HepG2 (cell line): ENCODE data around the gene UBTD1. TPM values are rescaled to one million over a fixed set of nuclear protein-coding genes. Genes with fewer than 3 reads are reported as not detected.

ENCODE experiments used
- ATAC-seq: fragments of 200-7000 bp; cut with Tn5 transposase; 3 replicates; pipeline ENCODE4 v1.9.1; 2020; ENCODE audit warnings: mild to moderate bottlenecking, moderate library complexity
- BruUV-seq: library from RNA; stranded (reverse); fragments of 400-500 nt; replicated peaks from 2 replicates; lab custom pipeline; 2021; lab: Mats Ljungman, UMichigan
- CTCF ChIA-PET: fragments of 300-600 bp; formaldehyde crosslinking; extraction: SDS; loops from one replicate; lab custom pipeline; 2021; ENCODE audit warnings: low total read pairs, inconsistent platforms, low intra/inter-chr PET ratio; lab: Yijun Ruan, JAX
- POLR2A ChIA-PET: fragments of 350-600 bp; sonication (Branson Sonifier 250); formaldehyde crosslinking; loops from one replicate; lab custom pipeline; 2020; ENCODE audit warnings: antibody characterized with exemption, inconsistent platforms; lab: Yijun Ruan, JAX
- DNase-seq: peaks from one replicate; pipeline ENCODE4 v3.0.0-alpha.2; 2015; ENCODE audit warnings: low spot score
- FAIRE-seq: peaks from 3 replicates; lab custom pipeline; 2011; peaks lifted over from hg19 to GRCh38; lab: Jason Lieb, UNC
- H2AFZ ChIP-seq: one replicate; pipeline ENCODE4 v1.6.1; 2011; ENCODE audit warnings: low read length, inconsistent platforms
- H3K27ac ChIP-seq: fragments of 300-600 bp; 3 replicates; pipeline ENCODE4 v1.8.0; 2011; ENCODE audit warnings: mixed run types, mild to moderate bottlenecking, mixed read lengths, low read length, inconsistent platforms; ENCODE audit not compliant: insufficient read depth; ENCODE audit errors: extremely low read length
- H3K27me3 ChIP-seq, 2 experiments: fragments of 200-600 bp in 1 of 2; 2 replicates in 1 of 2; 3 replicates in 1 of 2; pipeline versions ENCODE4 v1.6.0 to v1.8.0; 2011; ENCODE audit warnings: low read length in 2 of 2, mild to moderate bottlenecking in 2 of 2, moderate library complexity in 2 of 2, inconsistent platforms in 1 of 2; ENCODE audit not compliant: insufficient read depth in 2 of 2, control insufficient read depth in 1 of 2
- H3K36me3 ChIP-seq, 2 experiments: fragments of 200-600 bp in 1 of 2; replicated peaks in 1 of 2; 2 replicates in 1 of 2; 3 replicates in 1 of 2; pipeline versions ENCODE4 v1.5.1 to v1.8.0; 2011; ENCODE audit warnings: low read length in 2 of 2, inconsistent platforms in 1 of 2; ENCODE audit not compliant: insufficient read depth in 2 of 2, control insufficient read depth in 1 of 2
- H3K4me1 ChIP-seq: 2 replicates; pipeline ENCODE4 v1.5.1; 2012; ENCODE audit warnings: low read length, inconsistent platforms; ENCODE audit not compliant: insufficient read depth
- H3K4me2 ChIP-seq: 2 replicates; pipeline ENCODE4 v1.6.0; 2011; ENCODE audit warnings: low read depth, low read length, inconsistent platforms
- H3K4me3 ChIP-seq, 3 experiments: fragments of 200-600 bp in 1 of 3; sonication (generic), shearing (Covaris generic) in 1 of 3; replicated peaks in 1 of 3; 2 replicates each; pipeline ENCODE4 v1.5.1; 2011 to 2016; ENCODE audit warnings: low read length in 3 of 3, inconsistent platforms in 2 of 3, low read depth in 2 of 3, mild to moderate bottlenecking in 2 of 3, control low read depth in 1 of 3, mixed read lengths in 1 of 3; ENCODE audit not compliant: insufficient read depth in 1 of 3
- H3K79me2 ChIP-seq: one replicate; pipeline ENCODE4 v1.6.1; 2011; ENCODE audit warnings: low read length, inconsistent platforms; ENCODE audit not compliant: insufficient read depth
- H3K9ac ChIP-seq: 2 replicates; pipeline ENCODE4 v1.6.0; 2011; ENCODE audit warnings: mild to moderate bottlenecking, low read depth, low read length, inconsistent platforms; ENCODE audit not compliant: insufficient read depth
- H3K9me3 ChIP-seq: 2 replicates; pipeline ENCODE4 v1.5.1; 2012; ENCODE audit warnings: mild to moderate bottlenecking, low read length
- H4K20me1 ChIP-seq: 2 replicates; pipeline ENCODE4 v1.6.0; 2011; ENCODE audit warnings: inconsistent platforms, mild to moderate bottlenecking, low read length, moderate library complexity; ENCODE audit not compliant: insufficient read depth
- ATM ChIP-seq: fragments of 450-650 bp; IDR thresholded peaks from 2 replicates; pipeline ENCODE4 v1.7.1; 2017; ENCODE audit warnings: mild to moderate bottlenecking, borderline replicate concordance
- CBX2 ChIP-seq, 2 experiments: fragments of 200-600 bp in 1 of 2; sonication (generic); formaldehyde crosslinking in 1 of 2; IDR thresholded peaks; 2 replicates each; pipeline versions ENCODE4 v1.7.0 to v1.8.1; 2018 to 2022; ENCODE audit warnings: low read depth in 2 of 2, low read length in 1 of 2, mild to moderate bottlenecking in 1 of 2, missing genetic modification reagents in 1 of 2
- KLF12 ChIP-seq: sonication (generic); formaldehyde crosslinking; IDR thresholded peaks from 2 replicates; pipeline ENCODE4 v1.4.0; 2020; ENCODE audit warnings: missing genetic modification reagents, borderline replicate concordance
- RFXANK ChIP-seq: IDR thresholded peaks from 2 replicates; pipeline ENCODE4 v1.6.1; 2016
- TCF12 ChIP-seq, 2 experiments: fragments of 450-650 bp in 1 of 2; sonication (generic) in 1 of 2; formaldehyde crosslinking in 1 of 2; IDR thresholded peaks; 2 replicates each; pipeline versions ENCODE4 v1.6.1 to v1.8.0; 2017 to 2022; ENCODE audit warnings: antibody characterized with exemption in 1 of 2, mild to moderate bottlenecking in 1 of 2, missing genetic modification reagents in 1 of 2, moderate library complexity in 1 of 2
- TMF1 ChIP-seq: sonication (generic); formaldehyde crosslinking; IDR thresholded peaks from 2 replicates; pipeline ENCODE4 v1.8.1; 2022; ENCODE audit warnings: low read depth, missing genetic modification reagents
- ZC3H13 ChIP-seq: sonication (generic); formaldehyde crosslinking; IDR thresholded peaks from 2 replicates; pipeline ENCODE4 v1.8.1; 2023; ENCODE audit warnings: mild to moderate bottlenecking, missing genetic modification reagents, moderate library complexity
- ZNF547 ChIP-seq: sonication (generic); formaldehyde crosslinking; IDR thresholded peaks from 2 replicates; pipeline ENCODE4 v1.5.1; 2020; ENCODE audit warnings: mild to moderate bottlenecking, missing genetic modification reagents
- ZNF660 ChIP-seq: sonication (generic); formaldehyde crosslinking; IDR thresholded peaks from 2 replicates; pipeline ENCODE4 v1.5.1; 2020; ENCODE audit warnings: mild to moderate bottlenecking, low read depth, missing genetic modification reagents, borderline replicate concordance
- ZNF749 ChIP-seq: sonication (generic); formaldehyde crosslinking; IDR thresholded peaks from 2 replicates; pipeline ENCODE4 v1.8.0; 2022; ENCODE audit warnings: mild to moderate bottlenecking, missing genetic modification reagents, moderate library complexity, borderline replicate concordance
- ZNF788 ChIP-seq: sonication (generic); formaldehyde crosslinking; IDR thresholded peaks from 2 replicates; pipeline ENCODE4 v1.5.0; 2020; ENCODE audit warnings: mild to moderate bottlenecking, missing genetic modification reagents, borderline replicate concordance
- WGBS: methylation state at CpG from one replicate; pipeline ENCODE4 v1.1.6; 2017; ENCODE audit warnings: low lambda C conversion rate; 5-methylcytosine and 5-hydroxymethylcytosine counted together
- in situ Hi-C: cut with HindIII; loops from 2 replicates; pipeline ENCODE4 v1.10.0; 2017; ENCODE audit warnings: low pct_unique_long_range_greater_than_20kb; ENCODE audit not compliant: extremely low pct_ligation_motif_present
- intact Hi-C: fragments of 100-400 bp; cut with micrococcal nuclease; formaldehyde crosslinking; loops from one replicate; pipeline ENCODE4 v1.10.0; 2022; ENCODE audit not compliant: unreplicated experiment
- polyA plus RNA-seq, 8 experiments: library from polyadenylated mRNA; depleted of rRNA in 3 of 8; stranded (reverse) in 7 of 8; unstranded in 1 of 8; fragments of >200 nt; fragmentation: Illumina TruSeq in 4 of 8; extraction: Trizol in 4 of 8; gene quantifications; 2 replicates each; pipeline versions ENCODE4 v1.2.1 to v1.2.3, GENCODE V29; 2011 to 2016; ENCODE audit warnings: low read depth in 4 of 8, missing spikeins in 1 of 8, mixed read lengths in 1 of 8; ENCODE audit not compliant: insufficient read depth in 1 of 8
- total RNA-seq, 5 experiments: library from RNA; depleted of rRNA; stranded (reverse); fragments of >200 nt; fragmentation: Illumina TruSeq; extraction: Trizol; gene quantifications; 2 replicates each; pipeline ENCODE4 v1.2.3, GENCODE V29; 2016; ENCODE audit warnings: low read depth in 1 of 5
- TF ChIP-seq, protein P1 (sequence below), 2 experiments: sonication (generic) in 1 of 2; formaldehyde crosslinking in 1 of 2; IDR thresholded peaks; 2 replicates each; pipeline versions ENCODE4 v1.4.0 to v1.6.1; 2016 to 2020; ENCODE audit warnings: borderline replicate concordance in 1 of 2, low read depth in 1 of 2, mild to moderate bottlenecking in 1 of 2, missing genetic modification reagents in 1 of 2
- TF ChIP-seq, protein P2 (sequence below): sonication (generic); formaldehyde crosslinking; IDR thresholded peaks from 2 replicates; pipeline ENCODE4 v1.4.0; 2020; ENCODE audit warnings: missing genetic modification reagents

UBTD1 gene
- total and polyA plus RNA-seq, 2 of the 13 experiments (the other 11 are each of a cell fraction or from before 2014, with no cell fraction given) = 7.9 to 10.0 TPM

DNA sequence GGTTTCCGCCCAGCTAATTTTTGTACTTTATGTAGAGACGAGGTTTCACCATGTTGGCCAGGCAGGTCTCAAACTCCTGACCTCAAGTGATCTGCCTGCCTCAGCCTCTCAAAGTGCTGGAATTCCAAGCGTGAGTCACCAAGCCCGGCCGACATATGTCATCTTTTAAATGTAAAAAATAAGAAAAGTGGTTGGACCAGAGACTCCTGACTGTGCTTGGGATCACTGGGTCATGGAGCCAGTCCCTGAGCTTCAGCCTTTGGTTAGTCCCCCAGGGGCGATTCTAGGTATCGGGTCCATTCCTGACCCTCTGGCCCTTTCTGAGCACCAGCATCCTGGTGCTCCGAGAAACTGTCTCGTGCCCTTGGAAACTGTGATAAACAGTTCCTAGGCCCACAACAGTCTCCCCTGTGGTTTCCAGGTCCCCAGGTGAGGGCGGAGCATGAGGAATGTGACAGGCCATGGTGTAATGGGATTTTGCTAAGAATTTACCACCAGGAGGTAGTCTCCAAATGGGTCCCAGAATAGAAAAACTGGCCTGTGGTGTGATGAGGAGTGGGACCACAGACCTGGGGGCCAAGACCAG is 32.8 kb downstream of the UBTD1 start:
- no peak for TF ChIP-seq ZNF788
- no peak for TF ChIP-seq ZNF660 (CRISPR knock-in tag)
- TF ChIP-seq KLF12 (CRISPR knock-in tag) = no peak
- no peak for TF ChIP-seq ZNF547 (CRISPR knock-in tag)
- no peak for TF ChIP-seq TCF12 (IDR thresholded peaks at IDR 0.05)
- no peak for TF ChIP-seq TCF12 (CRISPR knock-in tag; IDR thresholded peaks at IDR 0.05)
- no peak for TF ChIP-seq RFXANK (CRISPR knock-in tag)
- no peak for TF ChIP-seq ATM
- TF ChIP-seq CBX2 (IDR thresholded peaks at IDR 0.05; ENCODE audit: low read depth, low read length) = no peak
- no peak for TF ChIP-seq CBX2 (CRISPR knock-in tag; IDR thresholded peaks at IDR 0.05; ENCODE audit: low read depth)
- TF ChIP-seq ZNF749 = no peak
- no peak for TF ChIP-seq TMF1 (CRISPR knock-in tag)
- TF ChIP-seq, protein P1, sequence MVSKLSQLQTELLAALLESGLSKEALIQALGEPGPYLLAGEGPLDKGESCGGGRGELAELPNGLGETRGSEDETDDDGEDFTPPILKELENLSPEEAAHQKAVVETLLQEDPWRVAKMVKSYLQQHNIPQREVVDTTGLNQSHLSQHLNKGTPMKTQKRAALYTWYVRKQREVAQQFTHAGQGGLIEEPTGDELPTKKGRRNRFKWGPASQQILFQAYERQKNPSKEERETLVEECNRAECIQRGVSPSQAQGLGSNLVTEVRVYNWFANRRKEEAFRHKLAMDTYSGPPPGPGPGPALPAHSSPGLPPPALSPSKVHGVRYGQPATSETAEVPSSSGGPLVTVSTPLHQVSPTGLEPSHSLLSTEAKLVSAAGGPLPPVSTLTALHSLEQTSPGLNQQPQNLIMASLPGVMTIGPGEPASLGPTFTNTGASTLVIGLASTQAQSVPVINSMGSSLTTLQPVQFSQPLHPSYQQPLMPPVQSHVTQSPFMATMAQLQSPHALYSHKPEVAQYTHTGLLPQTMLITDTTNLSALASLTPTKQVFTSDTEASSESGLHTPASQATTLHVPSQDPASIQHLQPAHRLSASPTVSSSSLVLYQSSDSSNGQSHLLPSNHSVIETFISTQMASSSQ (IDR thresholded peaks at IDR 0.05; ENCODE audit: low read depth) = no peak
- TF ChIP-seq, protein P1 (CRISPR knock-in tag; IDR thresholded peaks at IDR 0.05; ENCODE audit: borderline replicate concordance) = no peak
- no peak for TF ChIP-seq ZC3H13 (CRISPR knock-in tag)
- TF ChIP-seq, protein P2, sequence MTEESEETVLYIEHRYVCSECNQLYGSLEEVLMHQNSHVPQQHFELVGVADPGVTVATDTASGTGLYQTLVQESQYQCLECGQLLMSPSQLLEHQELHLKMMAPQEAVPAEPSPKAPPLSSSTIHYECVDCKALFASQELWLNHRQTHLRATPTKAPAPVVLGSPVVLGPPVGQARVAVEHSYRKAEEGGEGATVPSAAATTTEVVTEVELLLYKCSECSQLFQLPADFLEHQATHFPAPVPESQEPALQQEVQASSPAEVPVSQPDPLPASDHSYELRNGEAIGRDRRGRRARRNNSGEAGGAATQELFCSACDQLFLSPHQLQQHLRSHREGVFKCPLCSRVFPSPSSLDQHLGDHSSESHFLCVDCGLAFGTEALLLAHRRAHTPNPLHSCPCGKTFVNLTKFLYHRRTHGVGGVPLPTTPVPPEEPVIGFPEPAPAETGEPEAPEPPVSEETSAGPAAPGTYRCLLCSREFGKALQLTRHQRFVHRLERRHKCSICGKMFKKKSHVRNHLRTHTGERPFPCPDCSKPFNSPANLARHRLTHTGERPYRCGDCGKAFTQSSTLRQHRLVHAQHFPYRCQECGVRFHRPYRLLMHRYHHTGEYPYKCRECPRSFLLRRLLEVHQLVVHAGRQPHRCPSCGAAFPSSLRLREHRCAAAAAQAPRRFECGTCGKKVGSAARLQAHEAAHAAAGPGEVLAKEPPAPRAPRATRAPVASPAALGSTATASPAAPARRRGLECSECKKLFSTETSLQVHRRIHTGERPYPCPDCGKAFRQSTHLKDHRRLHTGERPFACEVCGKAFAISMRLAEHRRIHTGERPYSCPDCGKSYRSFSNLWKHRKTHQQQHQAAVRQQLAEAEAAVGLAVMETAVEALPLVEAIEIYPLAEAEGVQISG (CRISPR knock-in tag) = no peak
- no TSS peak for BruUV-seq
- no peak overlapping the region for H3K4me3 ChIP-seq
- intact Hi-C loops = no loop called here
- H3K4me2 ChIP-seq = no peak overlapping the region
- H2AFZ ChIP-seq = no peak overlapping the region
- no peaks in the 10 kb centered on the region for H3K79me2 ChIP-seq
- H3K36me3 ChIP-seq = no peaks in the 10 kb centered on the region
- no peaks in the 10 kb centered on the region for H4K20me1 ChIP-seq
- no peak overlapping the region for H3K9ac ChIP-seq
- no peak overlapping the region for H3K27ac ChIP-seq
- in situ Hi-C loops = no loop called here
- H3K9me3 ChIP-seq = no peaks in the 10 kb centered on the region
- WGBS = 93% methylated on average over 10 of the region's 10 CpGs
- POLR2A ChIA-PET = no interaction called here
- H3K27me3 ChIP-seq = no peaks in the 10 kb centered on the region
- DNase-seq (no peak), FAIRE-seq (no peak), ATAC-seq (no peak)
- peaks cover 19% of the 10 kb centered on the region for H3K4me1 ChIP-seq
- CTCF ChIA-PET = no interaction called here
